ENCODE measurements around the gene OR9Q1. TPM values are rescaled to one million over a fixed set of nuclear protein-coding genes. Genes with fewer than 3 reads are reported as not detected.

OR9Q1 gene
- total and polyA plus RNA-seq, 2 of the 13 experiments (the other 11 are each of a cell fraction or from before 2014, with no cell fraction given): not detected

Small RNAs within 50 kb of the gene (small RNA-seq; reads per million reads assigned to genes)
- gene RNU6-899P (ENCODE audit: insufficient read depth in 2 of 3, insufficient read length in 3 of 3, low read depth in 2 of 3, low replicate concordance in 1 of 3): 0 reads per million in 3 experiments

Other genes starting within 250 kb of the OR9Q1 start
- not detected in 2 replicates for gene OR6Q1, start 7.1 kb downstream of the OR9Q1 start, total RNA-seq (2016; rRNA removed; fragmentation: Illumina TruSeq; extraction: Trizol)
- gene OR6Q1, start 7.1 kb downstream of the OR9Q1 start, polyA plus RNA-seq (2011; rRNA removed): not detected in 2 replicates
- gene OR9I1, start 101.6 kb downstream of the OR9Q1 start, total RNA-seq (2016; rRNA removed; fragmentation: Illumina TruSeq; extraction: Trizol): not detected in 2 replicates
- not detected in 2 replicates for gene OR9I1, start 101.6 kb downstream of the OR9Q1 start, polyA plus RNA-seq (2011; rRNA removed)
- gene OR9Q2, start 165.2 kb downstream of the OR9Q1 start, total RNA-seq (2016; rRNA removed; fragmentation: Illumina TruSeq; extraction: Trizol): not detected in 2 replicates
- gene OR9Q2, start 165.2 kb downstream of the OR9Q1 start, polyA plus RNA-seq (2011; rRNA removed): not detected in 2 replicates
- gene OR1S2, start 180.3 kb downstream of the OR9Q1 start, total RNA-seq (2016; rRNA removed; fragmentation: Illumina TruSeq; extraction: Trizol): not detected in 2 replicates
- not detected in 2 replicates for gene OR1S2, start 180.3 kb downstream of the OR9Q1 start, polyA plus RNA-seq (2011; rRNA removed)
- not detected in 2 replicates for gene OR1S1, start 188.8 kb downstream of the OR9Q1 start, total RNA-seq (2016; rRNA removed; fragmentation: Illumina TruSeq; extraction: Trizol)
- not detected in 2 replicates for gene OR1S1, start 188.8 kb downstream of the OR9Q1 start, polyA plus RNA-seq (2011; rRNA removed)
- gene OR10Q1, start 205.0 kb downstream of the OR9Q1 start, total RNA-seq (2016; rRNA removed; fragmentation: Illumina TruSeq; extraction: Trizol): not detected in 2 replicates
- gene OR10Q1, start 205.0 kb downstream of the OR9Q1 start, polyA plus RNA-seq (2011; rRNA removed): 0.12 and 0.13 TPM in 2 replicates
- gene OR10W1, start 244.4 kb downstream of the OR9Q1 start, total RNA-seq (2016; rRNA removed; fragmentation: Illumina TruSeq; extraction: Trizol): not detected in 2 replicates
- gene OR10W1, start 244.4 kb downstream of the OR9Q1 start, polyA plus RNA-seq (2011; rRNA removed): not detected in 2 replicates